Adrenal gland (tissue), 5 donors: ENCODE data around the gene HECTD1.

Experiments used
- CTCF ChIP-seq, 6 experiments: fragments of 450-650 bp in 4 of 6; fragments of 200-600 bp in 2 of 6; sonication (generic) in 1 of 6; IDR thresholded peaks; 1 replicate in 5 of 6; 2 replicates in 1 of 6; pipeline versions ENCODE4 v1.5.1 to v1.8.0; 2016 to 2021; ENCODE audit warnings: antibody characterized with exemption in 6 of 6, mild to moderate bottlenecking in 2 of 6, moderate library complexity in 1 of 6
- POLR2A ChIP-seq, 2 donors: fragments of 450-650 bp; IDR thresholded peaks; one replicate each; pipeline ENCODE4 v1.6.1; 2017; ENCODE audit warnings: antibody characterized with exemption in 2 of 2, mild to moderate bottlenecking in 2 of 2, moderate library complexity in 1 of 2
- donor health status: DM: no; HTN: no; CAD: no.

GRCh38 chr14:31190717-31191263 is 16.8 kb downstream of the HECTD1 start:
- TF ChIP-seq CTCF (IDR thresholded peaks at IDR 0.05) (no peak), POLR2A (IDR thresholded peaks at IDR 0.05) (no peak)
